Endothelial cell (in vitro differentiated cells): ENCODE measurements around the gene TMEM11. TPM values are rescaled to one million over a fixed set of nuclear protein-coding genes. Genes with fewer than 3 reads are reported as not detected.

Experiments used
- DNase-seq: peaks from one replicate; pipeline ENCODE4 v3.0.0; 2021; ENCODE audit warnings: low spot score
- H3K27ac Mint-ChIP-seq: one replicate; pipeline ENCODE4 v1.8.0; 2021; ENCODE audit warnings: mixed read lengths, inconsistent platforms; ENCODE audit not compliant: unreplicated experiment
- H3K27me3 Mint-ChIP-seq: one replicate; pipeline ENCODE4 v1.8.0; 2021; ENCODE audit warnings: mild to moderate bottlenecking, moderate library complexity, mixed read lengths, inconsistent platforms; ENCODE audit not compliant: unreplicated experiment
- H3K36me3 Mint-ChIP-seq: one replicate; pipeline ENCODE4 v1.8.0; 2021; ENCODE audit warnings: mild to moderate bottlenecking, low read depth, mixed read lengths, inconsistent platforms; ENCODE audit not compliant: unreplicated experiment
- H3K4me1 Mint-ChIP-seq: one replicate; pipeline ENCODE4 v1.8.0; 2021; ENCODE audit warnings: mild to moderate bottlenecking, mixed read lengths, inconsistent platforms; ENCODE audit not compliant: unreplicated experiment
- H3K4me3 Mint-ChIP-seq: one replicate; pipeline ENCODE4 v1.8.0; 2021; ENCODE audit warnings: mild to moderate bottlenecking, mixed read lengths, inconsistent platforms; ENCODE audit not compliant: unreplicated experiment
- H3K9me3 Mint-ChIP-seq: one replicate; pipeline ENCODE4 v1.8.0; 2021; ENCODE audit warnings: mixed read lengths, inconsistent platforms; ENCODE audit not compliant: unreplicated experiment
- CTCF ChIP-seq: fragments of 200-600 bp; sonication (generic); IDR thresholded peaks from one replicate; pipeline ENCODE4 v1.5.0; 2021; ENCODE audit warnings: antibody characterized with exemption; ENCODE audit not compliant: unreplicated experiment
- long read RNA-seq: library from polyadenylated mRNA; unstranded; transcript quantifications from one replicate; pipeline ENCODE4 v2.0.0, GENCODE V29; 2020; ENCODE audit not compliant: unreplicated experiment
- total RNA-seq: library from RNA; stranded (reverse); fragmentation: NEBNext Ultra II Directional; extraction: Animal tissue kit (Norgen Biotek cat#: 25700); gene quantifications from one replicate; pipeline ENCODE4 v1.2.1, GENCODE V29; 2021; ENCODE audit not compliant: unreplicated experiment

The TMEM11 gene
- total RNA-seq: 36.9 TPM
- long read RNA-seq, transcript TMEM11-202 (3 exons, 1,246 nt): minor isoform, 6 of 42 reads
- long read RNA-seq, transcript TMEM11-201 (2 exons, 2,095 nt): major isoform, 29 of 42 reads
- long read RNA-seq, partial matches to known transcripts: 3 of 42 reads
- long read RNA-seq, other reads (novel, unspliced or antisense): 2 of 42 reads

GRCh38 chr17:21214015-21214776 lies at the start of gene TMEM11:
TMEM11 (minus strand) TSS chr17:21214161; CDS start chr17:21214152, 9 bp downstream.
- H3K27me3 Mint-ChIP-seq: peaks cover 16% of the 10 kb centered on the region
- peaks cover 19% of the 10 kb centered on the region for H3K36me3 Mint-ChIP-seq
- peak within 1 kb of the TSS; percentile 98 for H3K4me3 Mint-ChIP-seq
- DNase-seq: peak; percentile 97
- H3K4me1 Mint-ChIP-seq: peaks cover 52% of the 10 kb centered on the region
- peak within 1 kb of the TSS; percentile 95 for H3K27ac Mint-ChIP-seq
- TF ChIP-seq CTCF: no peak
- no peaks in the 10 kb centered on the region for H3K9me3 Mint-ChIP-seq

GRCh38 chr17:21263376-21263775 lies 49.4 kb upstream of the TMEM11 start:
- no peak for DNase-seq
- Mint-ChIP-seq H3K4me3 (no peak overlapping the region), H3K36me3 (no peaks in the 10 kb centered on the region), H3K27ac (no peak overlapping the region), H3K27me3 (peaks cover 6% of the 10 kb centered on the region), H3K9me3 (no peaks in the 10 kb centered on the region), H3K4me1 (peaks cover 10% of the 10 kb centered on the region)
- no peak for TF ChIP-seq CTCF

GRCh38 chr17:21262259-21262993 lies 48.5 kb upstream of the TMEM11 start:
- H3K27me3 Mint-ChIP-seq: peaks cover 6% of the 10 kb centered on the region
- H3K9me3 Mint-ChIP-seq: no peaks in the 10 kb centered on the region
- H3K36me3 Mint-ChIP-seq: no peaks in the 10 kb centered on the region
- H3K4me3 Mint-ChIP-seq: no peak overlapping the region
- peaks cover 2% of the 10 kb centered on the region for H3K4me1 Mint-ChIP-seq
- TF ChIP-seq CTCF: no peak
- no peak for DNase-seq
- no peak overlapping the region for H3K27ac Mint-ChIP-seq

- H3K27me3 Mint-ChIP-seq: peaks cover 2% of the 10 kb centered on the region
- H3K9me3 Mint-ChIP-seq: no peaks in the 10 kb centered on the region
- no peaks in the 10 kb centered on the region for H3K36me3 Mint-ChIP-seq
- no peaks in the 10 kb centered on the region for H3K4me1 Mint-ChIP-seq
- H3K27ac Mint-ChIP-seq: no peak overlapping the region
- DNase-seq: no peak
- no peak overlapping the region for H3K4me3 Mint-ChIP-seq
- no peak for TF ChIP-seq CTCF
Observed at GRCh38 chr17:21258593-21258992, 44.6 kb upstream of the TMEM11 start.
